ENCODE results near the gene PRKN. TPM values are rescaled to one million over a fixed set of nuclear protein-coding genes. Genes with fewer than 3 reads are reported as not detected.

Gene PRKN
- total and polyA plus RNA-seq, 2 donors (not counting 1 experiment from before 2014, with no cell fraction given) = 0.43 to 4.6 TPM

GRCh38 chr6:162181741-162182401, 545.7 kb downstream of the PRKN start:
- no peak overlapping the region for H3K27ac ChIP-seq (ENCODE audit: insufficient read depth, low read length)
- H3K9me3 ChIP-seq (ENCODE audit: control insufficient read depth, insufficient read depth, low read depth, low read length) = no peaks in the 10 kb centered on the region
- no peaks in the 10 kb centered on the region for H3K27me3 ChIP-seq (ENCODE audit: control insufficient read depth, insufficient read depth, low read length)
- H3K4me2 ChIP-seq (ENCODE audit: extremely low read depth, insufficient read depth, low read length) = no peak overlapping the region
- no peaks in the 10 kb centered on the region for H4K20me1 ChIP-seq (ENCODE audit: control insufficient read depth, extremely low read depth, insufficient read depth, low read length)
- no peaks in the 10 kb centered on the region for H3K79me2 ChIP-seq (ENCODE audit: control insufficient read depth, insufficient read depth, low read length)
- TF ChIP-seq CTCF (conservative IDR thresholded peaks at IDR 0.05 in 1 of 2, IDR thresholded peaks at IDR 0.05 in 1 of 2; ENCODE audit: low read depth in 1 of 2, low read length in 2 of 2) (no peak), EZH2 (IDR thresholded peaks at IDR 0.05; ENCODE audit: low read length, missing control alignments) (no peak)
- no peaks in the 10 kb centered on the region for H3K36me3 ChIP-seq (ENCODE audit: control insufficient read depth, insufficient read depth, low read length)
- peak; percentile 8 to 53 for DNase-seq (ENCODE audit: low read depth in 2 of 2)
- H2AFZ ChIP-seq (ENCODE audit: low read length) = no peak overlapping the region
- no peak overlapping the region for H3K4me3 ChIP-seq (replicated peaks in 1 of 4; ENCODE audit: control extremely low read depth in 1 of 4, insufficient read depth in 1 of 4, low read depth in 3 of 4, low read length in 4 of 4)
- H3K4me1 ChIP-seq (ENCODE audit: control insufficient read depth, extremely low read depth, insufficient read depth, low read length) = no peaks in the 10 kb centered on the region
- no peak overlapping the region for H3K9ac ChIP-seq (ENCODE audit: insufficient read depth, low read length)

GRCh38 chr6:162181111-162181510, 546.5 kb downstream of the PRKN start:
- no peaks in the 10 kb centered on the region for H3K79me2 ChIP-seq (ENCODE audit: control insufficient read depth, insufficient read depth, low read length)
- H3K4me2 ChIP-seq (ENCODE audit: extremely low read depth, insufficient read depth, low read length) = no peak overlapping the region
- no peaks in the 10 kb centered on the region for H3K27me3 ChIP-seq (ENCODE audit: control insufficient read depth, insufficient read depth, low read length)
- H3K4me1 ChIP-seq (ENCODE audit: control insufficient read depth, extremely low read depth, insufficient read depth, low read length) = no peaks in the 10 kb centered on the region
- H3K9ac ChIP-seq (ENCODE audit: insufficient read depth, low read length) = no peak overlapping the region
- H3K36me3 ChIP-seq (ENCODE audit: control insufficient read depth, insufficient read depth, low read length) = no peaks in the 10 kb centered on the region
- H4K20me1 ChIP-seq (ENCODE audit: control insufficient read depth, extremely low read depth, insufficient read depth, low read length) = no peaks in the 10 kb centered on the region
- TF ChIP-seq CTCF (conservative IDR thresholded peaks at IDR 0.05 in 1 of 2, IDR thresholded peaks at IDR 0.05 in 1 of 2; ENCODE audit: low read depth in 1 of 2, low read length in 2 of 2) (no peak), EZH2 (IDR thresholded peaks at IDR 0.05; ENCODE audit: low read length, missing control alignments) (no peak)
- DNase-seq (ENCODE audit: low read depth in 2 of 2) = no peak
- no peaks in the 10 kb centered on the region for H3K9me3 ChIP-seq (ENCODE audit: control insufficient read depth, insufficient read depth, low read depth, low read length)
- H2AFZ ChIP-seq (ENCODE audit: low read length) = no peak overlapping the region
- no peak overlapping the region for H3K4me3 ChIP-seq (replicated peaks in 1 of 4; ENCODE audit: control extremely low read depth in 1 of 4, insufficient read depth in 1 of 4, low read depth in 3 of 4, low read length in 4 of 4)
- no peak overlapping the region for H3K27ac ChIP-seq (ENCODE audit: insufficient read depth, low read length)

- H3K36me3 ChIP-seq (ENCODE audit: control insufficient read depth, insufficient read depth, low read length) = no peaks in the 10 kb centered on the region
- TF ChIP-seq EZH2 (IDR thresholded peaks at IDR 0.05; ENCODE audit: low read length, missing control alignments) (no peak), CTCF (conservative IDR thresholded peaks at IDR 0.05 in 1 of 2, IDR thresholded peaks at IDR 0.05 in 1 of 2; ENCODE audit: low read depth in 1 of 2, low read length in 2 of 2) (no peak)
- DNase-seq (ENCODE audit: low read depth in 2 of 2) = no peak
Observed at GRCh38 chr6:162179196-162179951, 548.2 kb downstream of the PRKN start.

More at GRCh38 chr6:162179196-162179951, 548.2 kb downstream of the PRKN start:
- no peak overlapping the region for H2AFZ ChIP-seq (ENCODE audit: low read length)
- H4K20me1 ChIP-seq (ENCODE audit: control insufficient read depth, extremely low read depth, insufficient read depth, low read length) = no peaks in the 10 kb centered on the region
- H3K27ac ChIP-seq (ENCODE audit: insufficient read depth, low read length) = no peak overlapping the region
- no peaks in the 10 kb centered on the region for H3K9me3 ChIP-seq (ENCODE audit: control insufficient read depth, insufficient read depth, low read depth, low read length)
- no peak overlapping the region for H3K9ac ChIP-seq (ENCODE audit: insufficient read depth, low read length)
- H3K27me3 ChIP-seq (ENCODE audit: control insufficient read depth, insufficient read depth, low read length) = no peaks in the 10 kb centered on the region
- H3K79me2 ChIP-seq (ENCODE audit: control insufficient read depth, insufficient read depth, low read length) = no peaks in the 10 kb centered on the region
- no peak overlapping the region for H3K4me2 ChIP-seq (ENCODE audit: extremely low read depth, insufficient read depth, low read length)
- no peaks in the 10 kb centered on the region for H3K4me1 ChIP-seq (ENCODE audit: control insufficient read depth, extremely low read depth, insufficient read depth, low read length)
- no peak overlapping the region for H3K4me3 ChIP-seq (replicated peaks in 1 of 4; ENCODE audit: control extremely low read depth in 1 of 4, insufficient read depth in 1 of 4, low read depth in 3 of 4, low read length in 4 of 4)

All from fibroblast of lung (primary cell).